Liver (tissue), 9 donors: ENCODE data around the gene MED27. TPM values are rescaled to one million over a fixed set of nuclear protein-coding genes. Genes with fewer than 3 reads are reported as not detected.

Source experiments
- DNase-seq: peaks from one replicate; pipeline ENCODE4 v3.0.0-alpha.2; 2017; ENCODE audit warnings: low spot score
- H3K27ac ChIP-seq, 2 donors: one replicate each; pipeline ENCODE4 v1.7.0; 2013; ENCODE audit warnings: inconsistent platforms in 2 of 2, low read length in 2 of 2, control low read depth in 1 of 2, low read depth in 1 of 2, mild to moderate bottlenecking in 1 of 2
- H3K27me3 ChIP-seq, 4 donors: one replicate each; pipeline versions ENCODE4 v1.6.1 to v1.7.0; 2013; ENCODE audit warnings: low read length in 3 of 4, inconsistent platforms in 1 of 4, mild to moderate bottlenecking in 1 of 4, moderate library complexity in 1 of 4; ENCODE audit not compliant: control insufficient read depth in 4 of 4, insufficient read depth in 4 of 4
- H3K36me3 ChIP-seq, 4 donors: one replicate each; pipeline versions ENCODE4 v1.6.1 to v1.7.0; 2013; ENCODE audit warnings: low read length in 3 of 4, mild to moderate bottlenecking in 3 of 4, low read depth in 1 of 4, moderate library complexity in 1 of 4; ENCODE audit not compliant: control insufficient read depth in 4 of 4, insufficient read depth in 3 of 4
- H3K4me1 ChIP-seq, 4 donors: one replicate each; pipeline versions ENCODE4 v1.6.1 to v1.7.0; 2013; ENCODE audit warnings: low read length in 3 of 4, mild to moderate bottlenecking in 3 of 4, moderate library complexity in 1 of 4; ENCODE audit not compliant: control insufficient read depth in 4 of 4, insufficient read depth in 4 of 4
- H3K4me3 ChIP-seq, 3 donors: one replicate each; pipeline versions ENCODE4 v1.6.1 to v1.7.0; 2013; ENCODE audit warnings: low read length in 3 of 3, control low read depth in 1 of 3, low read depth in 1 of 3, mild to moderate bottlenecking in 1 of 3
- H3K9ac ChIP-seq, 2 donors: one replicate each; pipeline ENCODE4 v1.7.0; 2013; ENCODE audit warnings: low read length in 2 of 2, mild to moderate bottlenecking in 2 of 2, moderate library complexity in 2 of 2, control low read depth in 1 of 2, low read depth in 1 of 2
- H3K9me3 ChIP-seq, 4 donors: one replicate each; pipeline versions ENCODE4 v1.6.1 to v1.7.0; 2013; ENCODE audit warnings: low read length in 3 of 4; ENCODE audit not compliant: control insufficient read depth in 4 of 4
- EGR1 ChIP-seq, 2 donors: IDR thresholded peaks; 2 replicates each; pipeline ENCODE4 v1.6.1; 2016 to 2018; ENCODE audit warnings: antibody characterized with exemption in 2 of 2, low read depth in 2 of 2
- FOXA2 ChIP-seq: IDR thresholded peaks from 2 replicates; pipeline ENCODE4 v1.6.1; 2016; ENCODE audit warnings: antibody characterized with exemption
- GABPA ChIP-seq, 2 donors: IDR thresholded peaks in 1 of 2; conservative IDR thresholded peaks in 1 of 2; 2 replicates each; pipeline ENCODE4 v1.6.1; 2016; ENCODE audit warnings: antibody characterized with exemption in 2 of 2, mild to moderate bottlenecking in 1 of 2, moderate library complexity in 1 of 2
- HNF4G ChIP-seq: IDR thresholded peaks from 2 replicates; pipeline ENCODE4 v1.6.1; 2016; ENCODE audit warnings: antibody characterized with exemption
- NR2F2 ChIP-seq: IDR thresholded peaks from 2 replicates; pipeline ENCODE4 v1.6.1; 2016; ENCODE audit warnings: antibody characterized with exemption
- RAD21 ChIP-seq, 2 donors: IDR thresholded peaks; 2 replicates each; pipeline ENCODE4 v1.6.1; 2016; ENCODE audit warnings: antibody characterized with exemption in 2 of 2, mild to moderate bottlenecking in 2 of 2
- RXRA ChIP-seq, 2 donors: IDR thresholded peaks; 2 replicates each; pipeline ENCODE4 v1.6.1; 2017 to 2018; ENCODE audit warnings: antibody characterized with exemption in 2 of 2, mild to moderate bottlenecking in 1 of 2
- SP1 ChIP-seq: IDR thresholded peaks from 2 replicates; pipeline ENCODE4 v1.6.1; 2018; ENCODE audit warnings: antibody characterized with exemption, mild to moderate bottlenecking
- TAF1 ChIP-seq: conservative IDR thresholded peaks from 2 replicates; pipeline ENCODE4 v1.6.1; 2016; ENCODE audit warnings: antibody characterized with exemption, mild to moderate bottlenecking
- YY1 ChIP-seq: IDR thresholded peaks from 2 replicates; pipeline ENCODE4 v1.6.1; 2016; ENCODE audit warnings: antibody characterized with exemption, mild to moderate bottlenecking
- WGBS: extraction: QIAGEN DNeasy Blood & Tissue Kit; methylation state at CpG from one replicate; pipeline ENCODE4 v1.1.7; 2013; 5-methylcytosine and 5-hydroxymethylcytosine counted together
- polyA plus RNA-seq, 2 donors: library from polyadenylated mRNA; stranded (reverse) in 1 of 2; unstranded in 1 of 2; fragments of 200-250 nt in 1 of 2; fragments of >200 nt in 1 of 2; fragmentation: Nextera tagmentation in 1 of 2; extraction: Ambion mirVana in 1 of 2; gene quantifications; one replicate each; pipeline versions ENCODE4 v1.2.1 to v1.2.3, GENCODE V29; 2013 to 2015
- total RNA-seq, 2 donors: library from RNA; depleted of rRNA; stranded (reverse); fragments of >200 nt; gene quantifications; one replicate each; pipeline ENCODE4 v1.2.3, GENCODE V29; 2014
- TF ChIP-seq, protein P1 (sequence below): IDR thresholded peaks from 2 replicates; pipeline ENCODE4 v1.6.1; 2016; ENCODE audit warnings: antibody characterized with exemption, mild to moderate bottlenecking
- TF ChIP-seq, protein P2 (sequence below): IDR thresholded peaks from 2 replicates; pipeline ENCODE4 v1.6.1; 2016; ENCODE audit warnings: antibody characterized with exemption
- TF ChIP-seq, protein P3 (sequence below): IDR thresholded peaks from 2 replicates; pipeline ENCODE4 v1.6.1; 2016; ENCODE audit warnings: antibody characterized with exemption
- TF ChIP-seq, protein P4 (sequence below): IDR thresholded peaks from 2 replicates; pipeline ENCODE4 v1.6.1; 2016; ENCODE audit warnings: antibody characterized with exemption
- TF ChIP-seq, protein P5 (sequence below): fragments of 150-350 bp; IDR thresholded peaks from 2 replicates; pipeline ENCODE4 v1.5.1; 2017; ENCODE audit warnings: improper control_type of control experiment, low read depth, low read length; ENCODE audit not compliant: missing input control
- donor health status: healthy.
- donor health status: healthy.
- donor health status: healthy.
- donor health status: healthy.
- donor health status: healthy.

The MED27 gene
- total and polyA plus RNA-seq, 4 donors: 4.6 to 7.9 (median 5.5) TPM

DNA sequence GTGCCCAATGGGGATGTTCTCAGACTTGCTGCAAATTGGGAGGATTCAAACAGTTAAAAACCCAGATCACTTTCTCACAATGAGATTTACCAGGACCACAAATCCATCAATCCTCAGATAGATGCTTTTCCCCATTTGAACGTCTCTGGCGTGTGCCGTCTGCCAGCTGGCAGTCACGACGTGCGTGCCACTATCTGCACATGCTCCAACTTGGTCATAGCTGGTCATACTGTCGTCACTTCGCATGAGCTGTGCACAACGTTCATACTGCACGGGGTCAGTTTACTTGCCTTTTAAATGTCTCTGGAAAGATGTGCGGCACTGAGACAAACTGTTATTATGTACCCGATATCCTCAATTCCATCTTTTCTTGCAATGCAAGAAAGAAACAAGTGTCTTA is 221.5 kb downstream of the MED27 start:
- H3K9me3 ChIP-seq: no peaks in the 10 kb centered on the region
- TF ChIP-seq, protein P1, sequence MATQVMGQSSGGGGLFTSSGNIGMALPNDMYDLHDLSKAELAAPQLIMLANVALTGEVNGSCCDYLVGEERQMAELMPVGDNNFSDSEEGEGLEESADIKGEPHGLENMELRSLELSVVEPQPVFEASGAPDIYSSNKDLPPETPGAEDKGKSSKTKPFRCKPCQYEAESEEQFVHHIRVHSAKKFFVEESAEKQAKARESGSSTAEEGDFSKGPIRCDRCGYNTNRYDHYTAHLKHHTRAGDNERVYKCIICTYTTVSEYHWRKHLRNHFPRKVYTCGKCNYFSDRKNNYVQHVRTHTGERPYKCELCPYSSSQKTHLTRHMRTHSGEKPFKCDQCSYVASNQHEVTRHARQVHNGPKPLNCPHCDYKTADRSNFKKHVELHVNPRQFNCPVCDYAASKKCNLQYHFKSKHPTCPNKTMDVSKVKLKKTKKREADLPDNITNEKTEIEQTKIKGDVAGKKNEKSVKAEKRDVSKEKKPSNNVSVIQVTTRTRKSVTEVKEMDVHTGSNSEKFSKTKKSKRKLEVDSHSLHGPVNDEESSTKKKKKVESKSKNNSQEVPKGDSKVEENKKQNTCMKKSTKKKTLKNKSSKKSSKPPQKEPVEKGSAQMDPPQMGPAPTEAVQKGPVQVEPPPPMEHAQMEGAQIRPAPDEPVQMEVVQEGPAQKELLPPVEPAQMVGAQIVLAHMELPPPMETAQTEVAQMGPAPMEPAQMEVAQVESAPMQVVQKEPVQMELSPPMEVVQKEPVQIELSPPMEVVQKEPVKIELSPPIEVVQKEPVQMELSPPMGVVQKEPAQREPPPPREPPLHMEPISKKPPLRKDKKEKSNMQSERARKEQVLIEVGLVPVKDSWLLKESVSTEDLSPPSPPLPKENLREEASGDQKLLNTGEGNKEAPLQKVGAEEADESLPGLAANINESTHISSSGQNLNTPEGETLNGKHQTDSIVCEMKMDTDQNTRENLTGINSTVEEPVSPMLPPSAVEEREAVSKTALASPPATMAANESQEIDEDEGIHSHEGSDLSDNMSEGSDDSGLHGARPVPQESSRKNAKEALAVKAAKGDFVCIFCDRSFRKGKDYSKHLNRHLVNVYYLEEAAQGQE: no peak
- TF ChIP-seq, protein P2, sequence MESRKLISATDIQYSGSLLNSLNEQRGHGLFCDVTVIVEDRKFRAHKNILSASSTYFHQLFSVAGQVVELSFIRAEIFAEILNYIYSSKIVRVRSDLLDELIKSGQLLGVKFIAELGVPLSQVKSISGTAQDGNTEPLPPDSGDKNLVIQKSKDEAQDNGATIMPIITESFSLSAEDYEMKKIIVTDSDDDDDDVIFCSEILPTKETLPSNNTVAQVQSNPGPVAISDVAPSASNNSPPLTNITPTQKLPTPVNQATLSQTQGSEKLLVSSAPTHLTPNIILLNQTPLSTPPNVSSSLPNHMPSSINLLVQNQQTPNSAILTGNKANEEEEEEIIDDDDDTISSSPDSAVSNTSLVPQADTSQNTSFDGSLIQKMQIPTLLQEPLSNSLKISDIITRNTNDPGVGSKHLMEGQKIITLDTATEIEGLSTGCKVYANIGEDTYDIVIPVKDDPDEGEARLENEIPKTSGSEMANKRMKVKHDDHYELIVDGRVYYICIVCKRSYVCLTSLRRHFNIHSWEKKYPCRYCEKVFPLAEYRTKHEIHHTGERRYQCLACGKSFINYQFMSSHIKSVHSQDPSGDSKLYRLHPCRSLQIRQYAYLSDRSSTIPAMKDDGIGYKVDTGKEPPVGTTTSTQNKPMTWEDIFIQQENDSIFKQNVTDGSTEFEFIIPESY: no peak
- no peak for TF ChIP-seq NR2F2
- TF ChIP-seq YY1: no peak
- TF ChIP-seq, protein P3, sequence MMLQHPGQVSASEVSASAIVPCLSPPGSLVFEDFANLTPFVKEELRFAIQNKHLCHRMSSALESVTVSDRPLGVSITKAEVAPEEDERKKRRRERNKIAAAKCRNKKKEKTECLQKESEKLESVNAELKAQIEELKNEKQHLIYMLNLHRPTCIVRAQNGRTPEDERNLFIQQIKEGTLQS: no peak
- TF ChIP-seq EGR1 (IDR thresholded peaks at IDR 0.05; ENCODE audit: low read depth in 2 of 2): no peak
- TF ChIP-seq, protein P4, sequence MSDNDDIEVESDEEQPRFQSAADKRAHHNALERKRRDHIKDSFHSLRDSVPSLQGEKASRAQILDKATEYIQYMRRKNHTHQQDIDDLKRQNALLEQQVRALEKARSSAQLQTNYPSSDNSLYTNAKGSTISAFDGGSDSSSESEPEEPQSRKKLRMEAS: no peak
- no peak for TF ChIP-seq FOXA2
- TF ChIP-seq TAF1: no peak
- no peak for TF ChIP-seq RAD21 (IDR thresholded peaks at IDR 0.05)
- TF ChIP-seq RXRA (IDR thresholded peaks at IDR 0.05): no peak
- no peak for TF ChIP-seq SP1
- peaks cover 0 to 28% (median 3%) of the 10 kb centered on the region in 4 donors for H3K36me3 ChIP-seq
- WGBS: 92% methylated on average over 12 of the region's 12 CpGs
- H3K4me3 ChIP-seq: no peak overlapping the region
- H3K27ac ChIP-seq: no peak overlapping the region
- DNase-seq: no peak
- H3K4me1 ChIP-seq: no peaks in the 10 kb centered on the region
- no peak overlapping the region for H3K9ac ChIP-seq
- H3K27me3 ChIP-seq: no peaks in the 10 kb centered on the region

DNA sequence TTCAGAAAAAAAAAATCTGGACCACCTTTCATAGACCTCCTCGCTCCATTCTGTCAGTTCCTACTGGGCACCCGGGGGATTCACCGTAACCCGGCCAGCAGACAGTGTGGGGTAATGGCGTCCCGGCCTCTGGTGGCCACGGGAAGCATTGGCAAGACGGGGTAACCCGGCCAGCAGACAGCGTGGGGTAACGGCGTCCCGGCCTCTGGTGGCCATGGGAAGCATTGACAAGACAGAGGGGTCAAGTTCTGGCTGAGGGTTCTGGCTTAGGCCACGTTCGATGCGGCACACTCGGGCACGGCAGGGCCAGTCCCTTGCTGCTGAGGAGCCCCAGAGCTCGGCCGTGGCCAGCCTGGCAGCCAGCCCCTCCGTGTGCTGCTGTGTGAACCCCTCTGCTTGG is 223.6 kb downstream of the MED27 start:
- H3K4me1 ChIP-seq: no peaks in the 10 kb centered on the region
- no peak overlapping the region for H3K9ac ChIP-seq
- no peak overlapping the region for H3K4me3 ChIP-seq
- H3K27me3 ChIP-seq: no peaks in the 10 kb centered on the region
- 84% methylated on average over 21 of the region's 21 CpGs for WGBS
- TF ChIP-seq HNF4G (no peak), FOXA2 (no peak), GABPA (IDR thresholded peaks at IDR 0.05 in 1 of 2, conservative IDR thresholded peaks at IDR 0.05 in 1 of 2) (no peak), TAF1 (no peak), YY1 (no peak)
- TF ChIP-seq, protein P2: no peak
- TF ChIP-seq, protein P5, sequence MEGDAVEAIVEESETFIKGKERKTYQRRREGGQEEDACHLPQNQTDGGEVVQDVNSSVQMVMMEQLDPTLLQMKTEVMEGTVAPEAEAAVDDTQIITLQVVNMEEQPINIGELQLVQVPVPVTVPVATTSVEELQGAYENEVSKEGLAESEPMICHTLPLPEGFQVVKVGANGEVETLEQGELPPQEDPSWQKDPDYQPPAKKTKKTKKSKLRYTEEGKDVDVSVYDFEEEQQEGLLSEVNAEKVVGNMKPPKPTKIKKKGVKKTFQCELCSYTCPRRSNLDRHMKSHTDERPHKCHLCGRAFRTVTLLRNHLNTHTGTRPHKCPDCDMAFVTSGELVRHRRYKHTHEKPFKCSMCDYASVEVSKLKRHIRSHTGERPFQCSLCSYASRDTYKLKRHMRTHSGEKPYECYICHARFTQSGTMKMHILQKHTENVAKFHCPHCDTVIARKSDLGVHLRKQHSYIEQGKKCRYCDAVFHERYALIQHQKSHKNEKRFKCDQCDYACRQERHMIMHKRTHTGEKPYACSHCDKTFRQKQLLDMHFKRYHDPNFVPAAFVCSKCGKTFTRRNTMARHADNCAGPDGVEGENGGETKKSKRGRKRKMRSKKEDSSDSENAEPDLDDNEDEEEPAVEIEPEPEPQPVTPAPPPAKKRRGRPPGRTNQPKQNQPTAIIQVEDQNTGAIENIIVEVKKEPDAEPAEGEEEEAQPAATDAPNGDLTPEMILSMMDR: no peak
- no peak for DNase-seq
- H3K27ac ChIP-seq: no peak overlapping the region
- no peaks in the 10 kb centered on the region for H3K9me3 ChIP-seq
- peaks cover 0 to 10% (median 2%) of the 10 kb centered on the region in 4 donors for H3K36me3 ChIP-seq
